Activated T-cell treated with anti-CD3 and anti-CD28 coated beads, Interleukin-2, amount 50 U/mL, for 48 hours (primary cell): ENCODE results near the gene ITSN2.

ENCODE experiments used
- DNase-seq, 2 experiments: peaks; one replicate each; pipeline ENCODE4 v3.0.0-alpha.2; 2020

Gene ITSN2

DNA sequence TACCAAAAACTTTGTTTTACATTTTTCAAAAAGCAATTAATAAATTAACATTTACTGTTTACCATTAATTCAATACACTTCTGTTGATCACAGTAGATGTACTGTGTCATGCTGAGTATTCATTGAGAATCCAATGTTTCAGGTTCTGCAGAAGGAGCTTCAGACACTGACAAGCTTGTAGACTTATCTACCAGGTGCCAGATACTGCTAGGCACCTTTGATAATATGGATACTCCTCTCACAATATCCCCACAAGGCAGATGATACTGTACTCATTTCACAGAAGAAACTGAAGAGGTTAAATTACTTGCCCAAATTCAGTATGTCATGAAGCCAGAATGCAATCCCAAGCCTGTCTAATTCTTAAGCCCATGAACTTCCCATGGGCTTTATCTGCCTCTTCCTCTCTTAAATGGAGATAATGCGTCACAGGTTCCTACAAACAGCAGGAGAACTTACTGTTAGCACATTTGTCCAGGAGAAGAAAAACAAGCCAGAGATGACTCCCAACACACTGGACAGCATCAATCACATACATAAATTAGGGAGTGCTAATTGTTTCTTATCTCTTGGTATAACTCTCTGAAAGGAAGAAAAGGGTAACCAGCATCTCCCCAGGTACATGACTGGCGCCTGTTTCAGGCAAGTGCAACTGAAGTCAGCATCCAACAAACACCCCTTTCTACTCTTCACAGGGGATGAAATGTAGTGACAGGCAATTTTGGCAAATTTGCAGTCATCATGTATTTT, 27.4 kb downstream of the ITSN2 start:
- DNase-seq, result no peak

DNA sequence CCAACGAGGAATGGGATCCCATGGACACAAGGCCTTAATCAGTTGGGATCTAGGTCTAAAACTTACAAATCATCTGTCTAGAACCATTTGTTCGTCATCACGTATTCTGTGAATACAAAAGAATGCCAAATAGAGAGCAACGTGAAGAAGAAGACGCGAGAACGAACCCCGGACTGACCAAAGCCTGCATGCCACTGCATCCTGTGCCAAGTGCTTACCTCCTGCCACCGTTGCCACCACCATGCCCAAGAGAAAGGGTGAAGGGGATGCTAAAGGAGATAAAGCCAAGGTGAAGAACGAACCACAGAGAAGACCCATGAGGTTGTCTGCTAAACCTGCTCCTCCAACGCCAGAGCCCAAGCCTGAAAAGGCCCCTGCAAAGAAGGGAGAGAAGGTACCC, 30.2 kb downstream of the ITSN2 start:
- no peak for DNase-seq

DNA sequence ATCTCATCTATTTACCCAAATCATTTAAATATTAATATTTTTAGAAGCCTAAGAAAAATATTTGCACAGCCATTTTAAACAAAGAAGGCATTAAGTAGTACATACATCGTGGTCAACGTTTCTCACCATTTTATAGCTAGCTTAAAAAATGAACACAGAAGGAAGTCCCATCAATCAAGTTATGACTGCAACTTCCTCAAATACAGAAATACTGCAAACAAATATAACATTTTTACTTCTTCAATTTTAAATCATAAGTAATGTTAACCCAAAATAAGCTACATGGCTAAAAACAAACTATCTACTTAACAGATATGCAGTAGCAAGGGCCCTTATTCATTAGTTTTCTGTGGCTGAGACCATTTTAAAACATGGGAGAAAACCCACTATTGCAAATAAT, 30.6 kb downstream of the ITSN2 start:
- no peak for DNase-seq

- no peak for DNase-seq
These were observed 32.3 kb downstream of the ITSN2 start for GRCh38 chr2:24328010-24328409.

- peak in 1 of 2 experiments; percentile 28 for DNase-seq
These were observed 42.8 kb downstream of the ITSN2 start for GRCh38 chr2:24317491-24317920.

- peak; percentile 43 to 49 for DNase-seq
These were observed 44.7 kb downstream of the ITSN2 start for GRCh38 chr2:24315669-24316068.

DNA sequence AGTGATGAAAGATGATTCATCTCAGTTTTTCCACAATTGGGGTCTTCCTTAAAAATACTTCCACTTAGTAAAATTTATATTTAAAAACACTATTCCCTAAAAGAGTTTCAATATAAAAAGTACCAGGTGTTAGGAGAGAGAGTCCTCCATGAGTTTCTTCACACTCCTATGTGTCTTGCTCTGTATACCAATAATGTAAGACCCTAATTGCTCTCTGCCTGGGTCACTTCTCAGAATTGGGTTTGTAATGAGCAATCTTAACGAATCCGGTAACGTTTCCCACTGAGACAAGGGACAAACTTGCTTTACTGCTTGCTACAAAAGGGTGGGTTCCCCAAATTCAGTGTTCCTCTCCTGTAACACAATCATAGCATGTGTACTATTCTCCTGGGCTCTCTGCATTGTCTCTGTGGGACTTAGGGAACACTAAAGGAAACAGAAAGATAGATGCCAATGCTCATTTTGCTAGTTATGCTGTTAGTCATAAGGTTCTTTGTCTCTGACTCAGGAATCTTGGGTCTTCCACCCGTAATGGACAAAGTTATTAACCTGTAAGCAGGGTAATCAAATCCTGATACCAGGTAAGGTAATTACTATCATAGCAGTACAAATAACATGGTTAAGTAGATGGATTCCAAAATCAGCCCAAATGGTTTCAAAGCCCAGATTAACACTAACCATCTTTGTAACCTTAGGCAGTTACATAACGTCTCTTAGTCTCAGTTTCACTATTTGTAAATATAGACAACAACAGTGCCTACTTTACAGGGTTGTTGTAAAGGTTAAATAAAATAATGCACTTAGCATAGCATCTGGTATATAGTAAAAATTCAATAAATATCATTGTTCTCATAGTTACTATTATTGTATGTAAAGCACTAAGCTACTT, 46.3 kb downstream of the ITSN2 start:
- DNase-seq, result no peak

DNA sequence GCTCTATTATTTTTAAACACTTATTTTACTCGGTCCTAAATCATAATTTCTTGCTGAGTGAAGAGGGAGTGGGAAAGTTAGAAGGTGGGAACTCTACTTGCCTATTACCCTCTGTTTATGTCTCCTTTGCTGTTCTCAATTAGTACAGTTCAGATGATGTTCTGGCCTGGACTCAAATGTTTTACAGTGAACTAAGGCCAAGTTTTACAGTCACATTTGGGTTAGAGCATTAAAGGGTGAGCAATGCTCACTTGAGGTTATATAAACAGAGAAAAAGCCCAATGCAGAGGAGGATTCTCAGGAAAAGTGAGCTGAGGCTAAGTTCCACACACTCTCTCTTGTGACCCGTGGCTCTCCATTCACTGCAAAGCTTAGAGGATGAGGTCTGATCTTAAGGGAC, 52.4 kb downstream of the ITSN2 start:
- no peak for DNase-seq

DNA sequence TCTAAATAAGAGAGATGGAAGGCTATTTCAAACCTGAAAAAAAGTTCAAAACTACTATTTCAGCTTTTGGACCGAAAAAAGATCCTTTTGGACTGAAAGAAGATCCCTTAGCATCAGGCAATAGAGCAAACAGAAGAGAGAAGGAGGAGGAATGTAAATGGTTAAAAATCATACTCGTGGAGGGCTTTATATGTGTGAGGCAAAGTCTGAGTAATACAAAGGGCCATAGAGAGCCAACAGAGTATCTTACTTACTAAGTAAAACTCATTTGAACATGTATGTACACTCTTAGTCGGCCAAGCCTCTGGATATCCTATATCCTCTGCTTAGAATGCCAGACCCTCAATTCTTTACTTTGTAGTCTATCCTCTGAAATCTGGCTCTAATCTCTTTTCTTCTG, 55.7 kb downstream of the ITSN2 start:
- no peak for DNase-seq

DNA sequence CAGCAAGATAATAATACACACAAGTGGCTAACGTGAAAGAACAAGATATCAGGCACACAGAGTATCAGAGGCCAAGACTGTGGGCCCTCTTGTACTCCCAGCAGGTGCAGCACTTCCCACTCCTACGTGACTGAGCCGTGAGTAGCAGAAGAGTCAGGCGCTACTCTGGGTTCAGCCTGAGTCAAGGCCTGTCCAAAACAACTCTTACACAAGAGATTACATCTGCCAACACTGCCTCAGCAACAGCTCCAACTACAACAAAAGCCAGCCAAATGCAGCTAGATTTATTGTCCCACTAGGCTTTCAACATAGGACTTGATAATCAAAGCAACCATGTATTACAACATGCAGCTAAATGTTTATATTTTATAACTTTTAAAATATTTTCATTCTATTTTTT, 56.2 kb downstream of the ITSN2 start:
- no peak for DNase-seq

- no peak for DNase-seq
These were observed 58.7 kb downstream of the ITSN2 start for GRCh38 chr2:24301599-24301998.

- no peak for DNase-seq
These were observed 62.7 kb downstream of the ITSN2 start for GRCh38 chr2:24297663-24298062.

DNA sequence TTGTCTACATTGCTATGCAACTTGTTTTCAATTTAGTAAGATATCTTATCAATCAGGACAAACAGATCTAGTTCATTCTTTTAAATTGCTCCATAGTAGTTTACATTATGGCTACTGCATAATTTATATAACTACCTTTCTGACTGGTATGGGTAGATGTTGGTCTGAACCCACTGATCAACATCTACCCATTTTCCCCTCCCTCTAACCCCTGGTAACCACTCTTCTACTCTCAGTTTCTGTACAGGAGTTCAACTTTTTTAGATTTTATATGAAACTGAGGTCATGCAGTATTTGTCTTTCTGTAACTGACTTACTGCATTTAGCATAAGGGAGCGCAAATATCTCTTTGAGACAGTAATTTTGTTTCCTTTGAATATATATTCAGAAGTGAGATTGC, 73.2 kb downstream of the ITSN2 start:
- no peak for DNase-seq

GRCh38 chr2:24285484-24286152, 74.7 kb downstream of the ITSN2 start:
- DNase-seq, result no peak

DNA sequence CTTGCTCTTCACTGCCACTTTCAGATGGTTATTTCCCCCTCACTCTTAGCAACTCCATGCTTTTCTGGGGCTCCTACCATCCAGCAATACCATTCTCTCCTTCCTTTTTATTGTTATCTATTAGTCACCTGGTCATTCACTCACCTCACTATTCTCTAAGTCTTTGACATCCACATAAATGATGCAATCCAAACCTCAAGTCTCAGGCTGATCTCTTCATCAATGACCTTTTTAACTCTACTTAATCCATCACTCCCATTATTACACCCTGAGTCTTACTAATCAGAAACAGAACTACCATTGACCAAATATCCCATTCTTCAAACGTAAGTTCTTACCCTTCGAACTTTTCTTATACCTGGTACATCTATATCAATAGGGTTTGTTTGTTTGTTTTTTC, 79.7 kb downstream of the ITSN2 start:
- no peak for DNase-seq

DNA sequence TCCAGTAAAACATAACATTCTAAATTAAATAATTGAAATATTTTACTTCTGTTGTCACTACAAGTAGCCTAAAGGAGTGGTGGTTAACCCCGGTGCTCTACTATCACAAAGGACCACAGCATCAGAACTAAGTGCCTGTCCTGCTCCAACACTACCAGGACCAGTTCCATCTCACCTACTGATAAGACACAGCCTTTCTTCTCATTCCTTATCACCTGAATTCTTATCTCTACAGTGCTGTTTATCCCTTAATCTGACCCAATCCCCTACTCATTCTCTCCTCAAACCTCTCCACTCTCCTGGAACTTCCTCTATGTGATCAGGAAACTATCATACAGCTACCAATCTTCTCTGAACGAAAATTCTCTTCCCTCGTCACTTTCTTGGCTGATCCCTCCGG, 80.2 kb downstream of the ITSN2 start:
- DNase-seq, result no peak

- DNase-seq, result no peak
These were observed 83.9 kb downstream of the ITSN2 start for GRCh38 chr2:24276349-24276899.

DNA sequence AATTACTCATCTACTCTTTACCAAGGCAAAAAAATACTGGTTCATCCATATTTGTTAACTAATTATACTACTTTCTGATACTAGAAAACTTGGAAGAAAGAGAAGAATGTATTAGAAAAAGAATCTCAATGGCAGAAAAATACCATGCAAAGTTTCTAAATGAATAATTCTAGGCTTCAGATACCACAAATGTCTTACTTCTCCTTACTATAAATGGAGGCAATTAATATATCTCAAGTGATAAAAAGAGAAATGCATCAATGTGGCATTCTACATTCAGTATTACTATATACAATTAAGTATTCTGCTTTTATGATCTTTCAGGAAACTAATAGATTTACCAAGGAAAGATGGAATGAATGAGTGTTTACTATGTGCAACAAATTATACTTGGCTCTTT, 85.5 kb downstream of the ITSN2 start:
- DNase-seq, result no peak

GRCh38 chr2:24273598-24273997, 86.7 kb downstream of the ITSN2 start:
- DNase-seq, result no peak

- no peak for DNase-seq
These were observed 87.4 kb downstream of the ITSN2 start for GRCh38 chr2:24272907-24273306.

DNA sequence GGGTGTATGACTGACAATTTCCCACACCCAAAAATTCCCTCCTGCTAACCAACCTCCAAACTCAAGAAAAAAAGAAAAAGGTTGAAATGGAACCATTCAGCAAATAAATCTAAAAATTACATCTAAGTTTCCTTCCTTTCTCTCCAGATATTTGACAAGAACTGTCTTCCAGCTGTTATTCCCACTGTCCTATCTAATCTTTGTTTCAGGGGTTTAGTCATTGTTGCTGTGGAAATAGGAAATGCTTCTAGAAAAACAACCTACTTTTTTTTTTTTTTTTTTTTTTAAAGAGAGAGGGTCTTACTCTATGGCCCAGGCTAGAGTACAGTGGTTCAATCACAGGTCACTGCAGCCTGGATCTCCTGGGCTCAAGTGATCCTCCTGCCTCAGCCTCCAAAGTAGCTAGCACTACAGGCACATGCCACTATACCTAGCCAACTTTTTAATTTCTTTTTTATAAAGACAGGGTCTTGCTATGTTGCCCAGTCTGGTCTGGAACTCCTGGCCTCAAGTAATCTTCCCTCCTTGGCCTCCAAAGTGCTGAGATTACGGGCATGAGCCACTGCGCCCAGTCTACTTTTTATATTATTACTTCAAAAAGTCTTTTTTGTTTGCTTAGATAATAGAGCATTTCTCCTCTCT, 88.1 kb downstream of the ITSN2 start:
- DNase-seq, result no peak

GRCh38 chr2:24269265-24269664, 91.1 kb downstream of the ITSN2 start:
- DNase-seq, result no peak

GRCh38 chr2:24265212-24265611, 95.1 kb downstream of the ITSN2 start:
- no peak for DNase-seq
